SK-N-SH treated with all-trans-retinoic acid at 6 μM for 48 hours (cell line): ENCODE results near the gene STK32B.

Source experiments
- ATAC-seq: fragments of 200-7000 bp; cut with Tn5 transposase; 3 replicates; pipeline ENCODE4 v1.9.1; 2020; ENCODE audit warnings: mild to moderate bottlenecking, moderate library complexity
- ARNTL ChIP-seq: fragments of 450-650 bp; formaldehyde crosslinking; IDR thresholded peaks from 2 replicates; pipeline ENCODE4 v1.5.0; 2020; ENCODE audit warnings: low read depth, mild to moderate bottlenecking, moderate library complexity, borderline replicate concordance
- CSDC2 ChIP-seq: fragments of 250-450 bp; sonication (Bioruptor Pico); IDR thresholded peaks from 2 replicates; pipeline ENCODE4 v1.5.0; 2020; ENCODE audit warnings: mild to moderate bottlenecking, moderate library complexity
- ESRRG ChIP-seq: fragments of 250-450 bp; sonication (Bioruptor Pico); IDR thresholded peaks from 2 replicates; pipeline ENCODE4 v1.6.1; 2021; ENCODE audit warnings: mild to moderate bottlenecking
- OSR1 ChIP-seq: fragments of 250-450 bp; sonication (Bioruptor Pico); IDR thresholded peaks from 2 replicates; pipeline ENCODE4 v1.8.0; 2022; ENCODE audit warnings: moderate library complexity, mild to moderate bottlenecking, inconsistent platforms
- PPARA ChIP-seq: fragments of 250-450 bp; sonication (Bioruptor Pico); IDR thresholded peaks from 2 replicates; pipeline ENCODE4 v1.5.0; 2020; ENCODE audit warnings: mild to moderate bottlenecking, borderline replicate concordance
- RARB ChIP-seq: fragments of 250-450 bp; sonication (Bioruptor Pico); IDR thresholded peaks from 2 replicates; pipeline ENCODE4 v1.8.0; 2021; ENCODE audit warnings: mild to moderate bottlenecking, moderate library complexity
- SNAI2 ChIP-seq: fragments of 250-450 bp; sonication (Bioruptor Pico); IDR thresholded peaks from 2 replicates; pipeline ENCODE4 v1.5.0; 2020; ENCODE audit warnings: mild to moderate bottlenecking, moderate library complexity
- TCF4 ChIP-seq: fragments of 250-450 bp; sonication (Bioruptor Pico); IDR thresholded peaks from 2 replicates; pipeline ENCODE4 v1.8.0; 2021; ENCODE audit warnings: mild to moderate bottlenecking, moderate library complexity, borderline replicate concordance
- TOX ChIP-seq: fragments of 250-450 bp; sonication (Bioruptor Pico); IDR thresholded peaks from 2 replicates; pipeline ENCODE4 v1.8.0; 2021; ENCODE audit warnings: mild to moderate bottlenecking, moderate library complexity, borderline replicate concordance
- ZC3H10 ChIP-seq: fragments of 250-450 bp; sonication (Bioruptor Pico); IDR thresholded peaks from 2 replicates; pipeline ENCODE4 v1.5.1; 2021; ENCODE audit warnings: mild to moderate bottlenecking, moderate library complexity
- ZFP3 ChIP-seq: fragments of 250-450 bp; sonication (Bioruptor Pico); IDR thresholded peaks from 2 replicates; pipeline ENCODE4 v1.5.0; 2020; ENCODE audit warnings: mild to moderate bottlenecking, moderate library complexity
- ZFP30 ChIP-seq: fragments of 450-650 bp; formaldehyde crosslinking; IDR thresholded peaks from 2 replicates; pipeline ENCODE4 v1.5.0; 2022; ENCODE audit warnings: mild to moderate bottlenecking, moderate library complexity
- ZNF70 ChIP-seq: fragments of 450-650 bp; formaldehyde crosslinking; IDR thresholded peaks from 2 replicates; pipeline ENCODE4 v1.5.0; 2020; ENCODE audit warnings: mild to moderate bottlenecking, moderate library complexity
- TF ChIP-seq, protein P1 (sequence below): fragments of 250-450 bp; sonication (Bioruptor Pico); IDR thresholded peaks from 2 replicates; pipeline ENCODE4 v1.8.0; 2020; ENCODE audit warnings: mild to moderate bottlenecking, moderate library complexity, borderline replicate concordance
- TF ChIP-seq, protein P2 (sequence below): fragments of 250-450 bp; sonication (Bioruptor Pico); IDR thresholded peaks from 2 replicates; pipeline ENCODE4 v1.8.0; 2021; ENCODE audit warnings: low read depth, mild to moderate bottlenecking, moderate library complexity, borderline replicate concordance
- TF ChIP-seq, protein P3 (sequence below): fragments of 250-450 bp; sonication (Bioruptor Pico); IDR thresholded peaks from 2 replicates; pipeline ENCODE4 v1.5.1; 2020; ENCODE audit warnings: low read depth, mild to moderate bottlenecking, moderate library complexity
- TF ChIP-seq, protein P4 (sequence below): fragments of 250-450 bp; sonication (Bioruptor Pico); IDR thresholded peaks from 2 replicates; pipeline ENCODE4 v1.5.1; 2021; ENCODE audit warnings: mild to moderate bottlenecking, moderate library complexity
- TF ChIP-seq, protein P5 (sequence below): fragments of 250-450 bp; sonication (Bioruptor Pico); IDR thresholded peaks from 2 replicates; pipeline ENCODE4 v1.5.0; 2020; ENCODE audit warnings: mild to moderate bottlenecking, moderate library complexity

Gene STK32B

DNA sequence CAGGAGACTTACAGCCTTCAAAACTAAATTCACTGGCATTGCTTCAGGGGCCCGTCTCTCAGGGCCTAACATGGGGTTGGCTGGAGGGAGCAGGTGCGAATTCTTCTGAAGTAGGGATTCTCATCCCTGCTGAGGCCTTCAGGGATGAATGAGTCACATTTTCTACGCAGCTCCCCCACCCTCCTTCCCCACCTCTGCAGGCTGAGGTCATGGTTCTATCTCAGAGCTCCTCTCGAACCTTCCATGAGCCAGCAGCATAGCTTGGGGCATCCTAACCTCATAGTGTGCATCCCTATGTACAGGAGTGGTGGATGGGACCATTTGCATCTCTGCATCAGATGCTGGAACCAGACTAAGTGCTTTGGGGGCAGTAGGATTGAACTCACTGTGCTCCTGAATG is 347.8 kb downstream of the STK32B start (continued):
- TF ChIP-seq, protein P1, sequence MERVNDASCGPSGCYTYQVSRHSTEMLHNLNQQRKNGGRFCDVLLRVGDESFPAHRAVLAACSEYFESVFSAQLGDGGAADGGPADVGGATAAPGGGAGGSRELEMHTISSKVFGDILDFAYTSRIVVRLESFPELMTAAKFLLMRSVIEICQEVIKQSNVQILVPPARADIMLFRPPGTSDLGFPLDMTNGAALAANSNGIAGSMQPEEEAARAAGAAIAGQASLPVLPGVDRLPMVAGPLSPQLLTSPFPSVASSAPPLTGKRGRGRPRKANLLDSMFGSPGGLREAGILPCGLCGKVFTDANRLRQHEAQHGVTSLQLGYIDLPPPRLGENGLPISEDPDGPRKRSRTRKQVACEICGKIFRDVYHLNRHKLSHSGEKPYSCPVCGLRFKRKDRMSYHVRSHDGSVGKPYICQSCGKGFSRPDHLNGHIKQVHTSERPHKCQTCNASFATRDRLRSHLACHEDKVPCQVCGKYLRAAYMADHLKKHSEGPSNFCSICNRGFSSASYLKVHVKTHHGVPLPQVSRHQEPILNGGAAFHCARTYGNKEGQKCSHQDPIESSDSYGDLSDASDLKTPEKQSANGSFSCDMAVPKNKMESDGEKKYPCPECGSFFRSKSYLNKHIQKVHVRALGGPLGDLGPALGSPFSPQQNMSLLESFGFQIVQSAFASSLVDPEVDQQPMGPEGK: no peak
- TF ChIP-seq ARNTL (CRISPR knock-in tag): no peak
- TF ChIP-seq TCF4 (CRISPR knock-in tag): no peak

DNA sequence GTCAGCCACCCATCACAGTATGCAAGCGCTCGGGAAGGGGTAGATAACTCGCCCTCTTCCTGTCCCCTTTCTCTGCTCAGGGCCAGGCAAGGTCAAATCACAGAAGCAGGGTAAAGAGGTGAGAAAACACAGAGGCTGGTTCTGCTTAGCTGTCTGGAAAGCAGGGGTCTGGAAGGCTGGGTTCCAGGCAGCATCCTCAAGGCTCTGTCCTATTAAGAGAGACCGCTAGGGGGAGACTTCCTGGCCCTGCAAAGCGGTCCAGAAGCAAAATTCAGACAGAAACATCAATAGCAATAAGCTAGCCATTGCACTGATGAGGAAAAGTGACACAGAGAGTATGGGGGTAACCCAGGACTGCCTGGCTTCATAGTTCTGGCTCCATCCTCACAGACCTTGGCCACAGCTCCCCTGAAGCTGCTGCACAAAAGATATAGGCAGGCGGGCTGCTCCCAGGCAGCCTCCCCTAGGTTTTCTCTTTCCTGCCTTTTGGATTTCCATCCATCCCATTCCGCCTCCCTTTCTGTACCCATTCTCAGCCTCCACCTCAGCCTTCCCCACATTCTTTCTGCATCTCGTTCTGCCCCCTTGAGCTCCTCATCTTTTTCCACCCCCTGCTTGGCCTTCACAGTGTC is 348.6 kb downstream of the STK32B start:
- TF ChIP-seq ZNF70 (CRISPR knock-in tag): peak; percentile 53; the same call in 1 of the 2 replicates
- TF ChIP-seq, protein P1: no peak
- peak; percentile 51; the same call in 1 of the 3 replicates for ATAC-seq

DNA sequence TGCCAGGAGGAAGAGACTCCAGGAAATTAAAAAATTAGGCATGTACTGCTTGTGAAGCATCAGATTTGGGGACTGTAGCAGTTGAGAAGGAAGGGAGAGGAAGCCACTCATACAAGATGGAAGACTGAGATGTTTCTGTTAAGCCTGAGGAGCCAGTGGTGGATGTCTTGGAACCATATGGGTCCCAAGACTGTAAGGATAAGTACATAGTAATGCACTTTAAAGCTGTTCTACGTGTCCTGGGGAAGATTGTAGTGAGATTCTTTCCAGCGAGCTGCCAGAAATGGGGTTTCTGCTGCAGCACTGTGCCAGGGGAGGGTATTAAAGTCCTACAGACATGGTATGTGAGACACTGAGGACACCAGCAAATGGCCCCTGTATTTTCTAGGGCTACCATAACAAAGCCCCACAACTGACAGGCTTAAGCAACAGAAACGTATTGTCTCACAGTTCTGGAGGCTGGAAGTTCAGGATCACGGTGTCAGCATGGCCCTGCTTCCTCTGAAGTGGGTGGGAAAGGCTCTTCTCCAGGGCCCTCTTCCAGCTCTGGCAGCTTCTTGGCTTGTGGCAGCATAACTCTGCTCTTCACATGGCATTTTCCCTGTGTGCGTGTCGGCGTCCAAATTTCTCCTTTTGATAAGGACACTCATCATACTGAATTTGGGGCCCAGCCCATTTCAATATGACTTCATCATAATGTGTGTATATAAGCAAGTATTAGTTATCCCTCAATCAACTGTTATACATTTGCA is 352.6 kb downstream of the STK32B start:
- no peak for TF ChIP-seq TOX (CRISPR knock-in tag)
- TF ChIP-seq SNAI2 (CRISPR knock-in tag): no peak
- TF ChIP-seq ARNTL (CRISPR knock-in tag): no peak
- TF ChIP-seq TCF4 (CRISPR knock-in tag): no peak
- TF ChIP-seq, protein P2, sequence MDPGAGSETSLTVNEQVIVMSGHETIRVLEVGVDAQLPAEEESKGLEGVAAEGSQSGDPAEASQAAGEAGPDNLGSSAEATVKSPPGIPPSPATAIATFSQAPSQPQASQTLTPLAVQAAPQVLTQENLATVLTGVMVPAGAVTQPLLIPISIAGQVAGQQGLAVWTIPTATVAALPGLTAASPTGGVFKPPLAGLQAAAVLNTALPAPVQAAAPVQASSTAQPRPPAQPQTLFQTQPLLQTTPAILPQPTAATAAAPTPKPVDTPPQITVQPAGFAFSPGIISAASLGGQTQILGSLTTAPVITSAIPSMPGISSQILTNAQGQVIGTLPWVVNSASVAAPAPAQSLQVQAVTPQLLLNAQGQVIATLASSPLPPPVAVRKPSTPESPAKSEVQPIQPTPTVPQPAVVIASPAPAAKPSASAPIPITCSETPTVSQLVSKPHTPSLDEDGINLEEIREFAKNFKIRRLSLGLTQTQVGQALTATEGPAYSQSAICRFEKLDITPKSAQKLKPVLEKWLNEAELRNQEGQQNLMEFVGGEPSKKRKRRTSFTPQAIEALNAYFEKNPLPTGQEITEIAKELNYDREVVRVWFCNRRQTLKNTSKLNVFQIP: no peak
- no peak for ATAC-seq

DNA sequence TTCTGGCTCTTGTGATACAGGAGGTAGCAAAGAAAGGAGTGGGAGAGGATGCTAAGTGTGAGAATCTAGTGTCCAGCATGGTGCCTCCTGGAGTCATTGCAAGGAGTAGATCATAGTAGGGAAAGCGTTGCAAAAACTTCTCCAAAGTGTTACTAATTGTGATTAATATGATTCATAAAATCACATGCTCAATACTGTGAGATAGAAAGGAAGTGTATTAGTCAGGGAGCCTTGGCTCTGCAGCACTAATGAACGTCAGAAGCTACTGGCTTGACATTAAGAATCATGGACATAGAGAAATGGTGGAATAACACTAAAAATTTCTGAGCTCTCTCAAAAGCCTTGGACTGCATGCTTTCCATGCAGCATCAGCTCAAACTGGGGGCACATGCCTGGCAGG is 358.0 kb downstream of the STK32B start:
- no peak for ATAC-seq
- no peak for TF ChIP-seq ARNTL (CRISPR knock-in tag)
- TF ChIP-seq CSDC2 (CRISPR knock-in tag): no peak
- no peak for TF ChIP-seq RARB (CRISPR knock-in tag)
- TF ChIP-seq, protein P1: no peak
- no peak for TF ChIP-seq TCF4 (CRISPR knock-in tag)
- TF ChIP-seq PPARA (CRISPR knock-in tag): no peak
- no peak for TF ChIP-seq ESRRG
- no peak for TF ChIP-seq SNAI2 (CRISPR knock-in tag)
- TF ChIP-seq ZC3H10 (CRISPR knock-in tag): no peak
- no peak for TF ChIP-seq TOX (CRISPR knock-in tag)
- TF ChIP-seq, protein P3, sequence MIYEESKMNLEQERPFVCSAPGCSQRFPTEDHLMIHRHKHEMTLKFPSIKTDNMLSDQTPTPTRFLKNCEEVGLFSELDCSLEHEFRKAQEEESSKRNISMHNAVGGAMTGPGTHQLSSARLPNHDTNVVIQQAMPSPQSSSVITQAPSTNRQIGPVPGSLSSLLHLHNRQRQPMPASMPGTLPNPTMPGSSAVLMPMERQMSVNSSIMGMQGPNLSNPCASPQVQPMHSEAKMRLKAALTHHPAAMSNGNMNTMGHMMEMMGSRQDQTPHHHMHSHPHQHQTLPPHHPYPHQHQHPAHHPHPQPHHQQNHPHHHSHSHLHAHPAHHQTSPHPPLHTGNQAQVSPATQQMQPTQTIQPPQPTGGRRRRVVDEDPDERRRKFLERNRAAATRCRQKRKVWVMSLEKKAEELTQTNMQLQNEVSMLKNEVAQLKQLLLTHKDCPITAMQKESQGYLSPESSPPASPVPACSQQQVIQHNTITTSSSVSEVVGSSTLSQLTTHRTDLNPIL (CRISPR knock-in tag): no peak
- TF ChIP-seq OSR1 (CRISPR knock-in tag): no peak
- TF ChIP-seq, protein P2: no peak
- TF ChIP-seq, protein P4, sequence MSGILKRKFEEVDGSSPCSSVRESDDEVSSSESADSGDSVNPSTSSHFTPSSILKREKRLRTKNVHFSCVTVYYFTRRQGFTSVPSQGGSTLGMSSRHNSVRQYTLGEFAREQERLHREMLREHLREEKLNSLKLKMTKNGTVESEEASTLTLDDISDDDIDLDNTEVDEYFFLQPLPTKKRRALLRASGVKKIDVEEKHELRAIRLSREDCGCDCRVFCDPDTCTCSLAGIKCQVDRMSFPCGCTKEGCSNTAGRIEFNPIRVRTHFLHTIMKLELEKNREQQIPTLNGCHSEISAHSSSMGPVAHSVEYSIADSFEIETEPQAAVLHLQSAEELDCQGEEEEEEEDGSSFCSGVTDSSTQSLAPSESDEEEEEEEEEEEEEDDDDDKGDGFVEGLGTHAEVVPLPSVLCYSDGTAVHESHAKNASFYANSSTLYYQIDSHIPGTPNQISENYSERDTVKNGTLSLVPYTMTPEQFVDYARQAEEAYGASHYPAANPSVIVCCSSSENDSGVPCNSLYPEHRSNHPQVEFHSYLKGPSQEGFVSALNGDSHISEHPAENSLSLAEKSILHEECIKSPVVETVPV (CRISPR knock-in tag): no peak
- no peak for TF ChIP-seq ZFP3 (CRISPR knock-in tag)
- TF ChIP-seq, protein P5, sequence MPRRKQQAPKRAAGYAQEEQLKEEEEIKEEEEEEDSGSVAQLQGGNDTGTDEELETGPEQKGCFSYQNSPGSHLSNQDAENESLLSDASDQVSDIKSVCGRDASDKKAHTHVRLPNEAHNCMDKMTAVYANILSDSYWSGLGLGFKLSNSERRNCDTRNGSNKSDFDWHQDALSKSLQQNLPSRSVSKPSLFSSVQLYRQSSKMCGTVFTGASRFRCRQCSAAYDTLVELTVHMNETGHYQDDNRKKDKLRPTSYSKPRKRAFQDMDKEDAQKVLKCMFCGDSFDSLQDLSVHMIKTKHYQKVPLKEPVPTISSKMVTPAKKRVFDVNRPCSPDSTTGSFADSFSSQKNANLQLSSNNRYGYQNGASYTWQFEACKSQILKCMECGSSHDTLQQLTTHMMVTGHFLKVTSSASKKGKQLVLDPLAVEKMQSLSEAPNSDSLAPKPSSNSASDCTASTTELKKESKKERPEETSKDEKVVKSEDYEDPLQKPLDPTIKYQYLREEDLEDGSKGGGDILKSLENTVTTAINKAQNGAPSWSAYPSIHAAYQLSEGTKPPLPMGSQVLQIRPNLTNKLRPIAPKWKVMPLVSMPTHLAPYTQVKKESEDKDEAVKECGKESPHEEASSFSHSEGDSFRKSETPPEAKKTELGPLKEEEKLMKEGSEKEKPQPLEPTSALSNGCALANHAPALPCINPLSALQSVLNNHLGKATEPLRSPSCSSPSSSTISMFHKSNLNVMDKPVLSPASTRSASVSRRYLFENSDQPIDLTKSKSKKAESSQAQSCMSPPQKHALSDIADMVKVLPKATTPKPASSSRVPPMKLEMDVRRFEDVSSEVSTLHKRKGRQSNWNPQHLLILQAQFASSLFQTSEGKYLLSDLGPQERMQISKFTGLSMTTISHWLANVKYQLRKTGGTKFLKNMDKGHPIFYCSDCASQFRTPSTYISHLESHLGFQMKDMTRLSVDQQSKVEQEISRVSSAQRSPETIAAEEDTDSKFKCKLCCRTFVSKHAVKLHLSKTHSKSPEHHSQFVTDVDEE (CRISPR knock-in tag): no peak
- TF ChIP-seq ZFP30 (CRISPR knock-in tag): no peak
- TF ChIP-seq ZNF70 (CRISPR knock-in tag): no peak
